Middle frontal gyrus (tissue), 1 donor: ENCODE results near the gene ARFGAP2.
A peak's percentile ranks its signal among the peaks of the same experiment; 100 is the strongest.
"Not testable (repeated sequence)": the region's sequence is repeated elsewhere in the genome, so short reads cannot be mapped to it uniquely, and the experiment has no call there.

Experiments
- DNase-seq: peaks from one replicate; pipeline ENCODE4 v3.0.0-alpha.2; 2015; ENCODE audit warnings: low spot score; ENCODE audit errors: extremely low spot score

Gene ARFGAP2

DNA sequence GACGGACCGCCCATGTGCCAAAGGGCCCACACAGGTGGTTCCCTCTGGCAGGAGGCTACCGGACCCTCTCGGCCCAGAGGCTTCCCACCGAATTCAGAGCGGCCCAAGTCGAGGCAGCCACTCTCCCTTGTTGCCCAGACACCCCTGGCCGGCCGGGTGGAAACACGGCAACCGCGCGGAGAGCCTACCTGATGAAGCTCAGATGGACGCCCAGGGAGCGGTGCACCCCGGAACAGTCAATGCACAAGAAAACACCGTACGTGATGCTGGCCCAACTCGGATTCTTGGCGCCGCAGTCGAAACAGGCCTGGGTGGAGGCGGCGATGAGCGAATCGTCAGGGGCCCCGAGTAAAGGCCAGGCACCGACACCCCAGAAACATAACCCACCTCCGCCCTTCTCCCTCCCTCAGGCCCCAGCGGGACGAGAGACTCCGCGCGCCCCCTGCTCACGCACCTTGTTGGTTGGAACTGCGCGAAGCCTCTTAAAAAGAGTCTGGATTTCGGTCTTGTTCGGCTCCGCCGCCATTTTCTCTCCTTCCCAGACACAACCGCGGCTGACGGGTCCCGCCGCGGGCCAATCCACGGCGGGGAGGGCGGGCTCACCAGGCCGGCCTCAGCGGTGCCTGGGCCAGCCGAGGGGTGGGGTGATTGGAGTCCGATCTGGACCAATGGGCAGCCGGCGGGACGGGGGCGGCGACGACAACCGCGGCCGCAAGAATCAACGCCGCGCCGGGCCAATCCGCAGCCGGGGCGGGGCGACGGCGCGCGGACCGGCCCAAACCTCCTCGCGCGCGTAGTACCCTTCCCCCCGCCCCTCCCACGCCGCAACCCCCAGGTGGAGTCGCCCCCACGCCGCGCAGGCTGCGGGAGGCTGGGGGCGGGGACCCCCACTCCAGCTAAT is at the start of gene ARFGAP2:
ARFGAP2 (minus strand) TSS at position 552 of the 901 bp plus-strand sequence; CDS start at position 526, 26 bp downstream.
- DNase-seq, result peak; percentile 92

DNA sequence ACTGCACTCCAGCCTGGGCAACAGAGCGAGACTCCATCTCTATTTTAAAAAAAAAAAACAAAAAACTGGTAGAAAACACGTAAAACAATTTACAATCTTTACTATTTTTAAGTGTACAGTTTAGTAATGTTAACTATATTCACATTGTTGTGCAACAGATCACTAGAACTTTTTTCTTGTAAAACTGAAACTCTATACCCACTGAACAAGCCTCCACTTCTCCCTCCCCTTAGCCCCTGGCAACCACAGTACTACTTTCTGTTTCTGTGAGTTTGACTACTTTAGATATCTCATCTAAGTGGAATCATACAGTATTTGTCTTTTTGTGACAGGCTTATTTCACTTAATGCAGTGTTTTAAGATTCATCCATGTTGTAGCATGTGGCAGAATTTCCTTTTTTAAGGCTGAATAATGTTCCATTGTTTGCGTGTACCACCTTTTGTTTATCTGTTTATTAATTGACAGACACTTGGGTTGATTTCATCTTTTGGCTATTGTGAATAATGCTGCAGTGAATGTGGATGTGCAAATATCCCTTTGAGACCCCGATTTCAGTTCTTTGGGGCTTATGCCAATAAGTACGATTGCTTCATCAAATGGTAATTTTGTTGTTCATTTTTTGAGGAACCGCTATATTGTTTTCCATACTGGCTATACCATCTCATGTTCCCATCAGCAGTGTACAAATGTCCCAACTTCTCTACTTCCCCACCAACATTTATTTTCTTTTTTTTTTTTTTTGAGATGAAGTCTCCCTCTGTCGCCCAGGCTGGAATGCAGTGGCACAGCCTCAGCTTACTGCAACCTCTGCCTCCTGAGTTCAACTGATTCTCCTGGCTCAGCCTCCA is 49.1 kb upstream of the ARFGAP2 start:
- DNase-seq, result no peak

DNA sequence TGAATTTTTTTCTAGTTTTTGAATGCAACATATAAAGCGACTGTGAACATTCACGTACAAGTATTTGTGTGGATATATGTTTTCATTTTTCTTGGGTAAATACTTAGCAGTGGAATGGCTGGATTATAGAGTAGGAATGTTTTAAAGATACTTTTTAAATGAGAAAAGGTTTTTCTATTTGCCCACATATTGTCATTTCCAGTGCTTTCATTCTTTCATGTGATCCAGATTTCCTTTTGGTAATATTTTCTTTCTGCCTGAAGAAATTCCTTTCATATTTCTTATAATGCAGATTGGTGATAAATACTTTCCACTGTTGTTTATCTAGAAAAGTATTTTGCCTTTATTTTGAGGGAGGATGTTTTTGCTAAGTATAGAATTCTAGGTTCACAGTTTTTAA is 46.0 kb upstream of the ARFGAP2 start:
- no peak for DNase-seq

- DNase-seq, result no peak
Measured at GRCh38 chr11:47220401-47220821, 43.7 kb upstream of the ARFGAP2 start.

- peak; percentile 18 for DNase-seq
Measured at GRCh38 chr11:47216121-47216798, 39.6 kb upstream of the ARFGAP2 start.

DNA sequence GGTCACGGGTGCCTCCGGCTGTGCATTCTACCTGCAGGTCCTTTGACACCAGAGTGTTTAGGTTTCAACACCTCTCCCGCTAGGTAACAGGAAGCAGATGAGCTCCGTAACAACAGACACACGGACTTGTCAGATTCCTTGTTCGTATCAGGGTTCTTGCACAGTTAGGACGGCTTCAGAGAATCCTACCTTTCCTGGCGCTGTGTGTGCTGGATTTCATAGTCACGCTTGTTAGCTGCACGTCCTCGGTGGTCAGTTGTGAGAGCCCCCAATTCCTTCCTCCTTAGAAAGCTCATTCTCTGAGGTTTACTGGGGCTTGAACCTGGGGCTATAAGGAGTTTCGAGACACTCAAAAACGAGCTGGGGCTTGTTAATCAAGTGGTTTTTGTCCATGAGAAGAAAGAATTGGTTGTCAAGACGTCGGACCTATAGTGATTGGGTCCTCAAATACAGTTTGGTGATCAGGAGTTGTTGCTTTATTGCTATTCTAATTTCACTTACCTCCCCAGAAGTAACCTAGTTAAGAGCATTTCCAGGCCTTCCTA is 38.8 kb upstream of the ARFGAP2 start:
- DNase-seq, result no peak

DNA sequence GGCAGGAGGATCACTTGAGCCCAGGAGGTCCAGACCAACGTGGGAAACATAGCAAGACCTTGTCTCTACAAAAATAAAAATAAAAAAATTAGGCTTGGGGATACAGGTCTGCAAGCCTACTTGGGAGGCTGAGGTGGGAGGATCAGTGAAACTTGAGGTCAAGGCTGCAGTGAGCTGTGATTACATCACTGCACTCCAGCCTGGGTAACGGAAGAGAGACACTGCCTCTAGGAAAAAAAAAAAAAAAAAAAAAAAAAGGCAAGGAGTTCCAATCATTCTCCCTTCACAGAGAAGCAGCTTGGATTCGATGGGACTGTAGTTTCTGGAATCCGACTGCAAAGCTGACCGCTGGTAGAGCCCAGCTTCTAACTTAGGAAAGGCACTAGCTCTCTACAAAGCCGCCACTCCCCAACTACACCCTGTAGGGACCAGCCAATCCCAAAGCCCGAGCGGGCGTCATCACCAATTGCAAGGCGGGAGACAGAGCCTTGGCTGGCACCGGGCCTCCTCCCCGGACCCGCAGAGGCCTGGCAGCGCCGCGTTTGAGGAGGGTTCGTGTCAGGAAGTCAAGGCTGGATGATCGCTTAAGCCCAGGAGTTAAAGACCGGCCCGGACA is 37.4 kb upstream of the ARFGAP2 start:
- peak; percentile 88 for DNase-seq

DNA sequence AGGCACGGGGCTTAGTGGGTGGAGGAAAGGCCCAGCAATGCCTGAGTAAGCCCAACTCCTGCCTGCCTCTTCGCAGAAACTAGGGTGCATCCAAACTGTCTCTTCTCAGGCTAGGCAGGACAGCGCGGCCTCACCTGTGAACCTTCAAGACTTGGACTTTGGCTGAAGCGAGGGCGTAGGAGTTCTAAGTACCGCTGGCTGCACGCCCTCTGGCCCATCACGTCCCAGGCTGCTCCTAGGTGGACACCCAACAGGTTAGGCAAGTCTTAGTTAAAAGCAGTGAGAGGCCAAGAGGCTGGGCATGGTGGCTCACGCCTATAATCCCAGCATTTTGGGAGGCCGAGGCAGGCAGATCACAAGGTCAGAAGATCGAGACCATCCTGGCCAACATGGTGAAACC is 36.3 kb upstream of the ARFGAP2 start:
- DNase-seq, result no peak

DNA sequence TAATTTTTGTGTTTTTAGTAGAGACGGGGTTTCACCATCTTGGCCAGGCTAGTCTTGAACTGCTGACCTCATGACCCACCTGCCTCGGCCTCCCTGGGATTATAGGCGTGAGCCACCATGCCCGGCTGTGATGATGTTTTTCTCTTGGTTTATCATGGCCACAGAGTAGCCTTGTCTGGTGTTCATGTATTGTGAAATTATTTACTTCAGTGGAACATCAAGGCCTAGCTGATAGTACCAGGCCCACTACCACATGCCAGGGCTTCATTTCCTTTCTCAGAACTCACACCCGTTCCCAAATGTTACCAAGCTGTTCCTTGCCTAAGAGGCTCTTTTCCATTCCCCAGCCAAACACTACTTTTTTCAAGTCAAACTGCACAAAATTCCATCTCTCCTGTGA is 31.9 kb upstream of the ARFGAP2 start:
- DNase-seq, result no peak

DNA sequence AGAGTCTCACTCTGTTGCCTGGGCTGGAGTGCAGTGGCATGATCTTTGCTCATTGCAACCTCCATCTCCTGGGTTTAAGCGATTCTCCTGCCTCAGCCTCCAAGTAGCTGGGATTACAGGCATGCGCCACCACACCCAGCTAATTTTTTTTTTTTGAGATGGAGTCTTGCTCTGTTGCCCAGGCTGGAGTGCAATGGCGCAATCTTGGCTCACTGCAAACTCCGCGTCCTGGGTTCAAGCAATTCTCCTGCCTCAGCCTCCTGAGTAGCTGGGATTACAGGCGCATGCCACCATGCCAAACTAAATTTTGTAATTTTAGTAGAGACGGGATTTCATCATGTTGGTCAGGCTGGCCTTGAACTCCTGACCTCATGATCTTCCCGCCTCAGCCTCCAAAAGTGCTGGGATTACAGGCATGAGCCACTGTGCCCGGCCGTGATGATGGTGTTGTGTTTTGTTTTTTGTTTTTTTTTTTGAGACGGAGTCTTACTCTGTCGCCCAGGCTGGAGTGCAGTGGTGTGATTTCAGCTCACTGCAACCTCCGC is 31.4 kb upstream of the ARFGAP2 start:
- DNase-seq, result not testable (repeated sequence)

- DNase-seq, result no peak
Measured at GRCh38 chr11:47207459-47207858, 30.8 kb upstream of the ARFGAP2 start.

- DNase-seq, result not testable (repeated sequence)
Measured at GRCh38 chr11:47206577-47206976, 29.9 kb upstream of the ARFGAP2 start.

DNA sequence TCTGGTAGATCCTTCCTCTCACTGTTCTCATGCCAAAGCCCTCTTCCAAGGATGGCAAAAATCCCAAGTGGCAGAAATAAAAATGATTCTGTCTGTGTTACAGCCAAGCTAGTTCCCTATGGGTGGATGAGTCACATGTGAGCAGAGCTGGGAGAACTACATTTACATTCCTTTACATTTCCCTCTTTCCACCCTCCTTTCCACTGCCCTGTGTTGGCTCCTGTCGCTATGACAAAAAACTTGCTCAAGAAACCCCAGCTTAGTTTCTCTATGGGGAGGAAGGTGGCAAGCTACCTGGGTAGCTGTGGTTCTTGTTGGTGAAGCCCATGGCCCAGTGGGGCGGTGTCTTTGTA is 27.9 kb upstream of the ARFGAP2 start:
- peak; percentile 52 for DNase-seq

DNA sequence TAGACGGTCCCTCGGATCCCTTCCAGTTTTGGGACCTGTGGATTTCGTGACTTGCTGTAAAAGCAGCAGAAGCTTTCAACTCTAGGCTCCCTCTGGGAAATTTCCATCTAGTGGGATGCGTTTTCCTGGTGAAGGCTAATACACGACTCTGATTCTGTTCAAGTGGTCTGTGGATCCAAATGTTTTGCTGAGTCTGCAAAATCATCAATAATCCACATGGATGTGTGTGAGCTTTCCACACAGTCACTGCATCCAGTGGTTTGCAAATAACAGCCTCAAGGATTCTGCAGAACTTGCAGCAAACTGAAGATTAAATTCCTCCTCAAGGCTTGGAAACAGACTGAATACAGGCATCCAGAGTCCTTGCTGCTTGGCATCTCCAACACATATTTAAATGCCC is 25.9 kb upstream of the ARFGAP2 start:
- no peak for DNase-seq

DNA sequence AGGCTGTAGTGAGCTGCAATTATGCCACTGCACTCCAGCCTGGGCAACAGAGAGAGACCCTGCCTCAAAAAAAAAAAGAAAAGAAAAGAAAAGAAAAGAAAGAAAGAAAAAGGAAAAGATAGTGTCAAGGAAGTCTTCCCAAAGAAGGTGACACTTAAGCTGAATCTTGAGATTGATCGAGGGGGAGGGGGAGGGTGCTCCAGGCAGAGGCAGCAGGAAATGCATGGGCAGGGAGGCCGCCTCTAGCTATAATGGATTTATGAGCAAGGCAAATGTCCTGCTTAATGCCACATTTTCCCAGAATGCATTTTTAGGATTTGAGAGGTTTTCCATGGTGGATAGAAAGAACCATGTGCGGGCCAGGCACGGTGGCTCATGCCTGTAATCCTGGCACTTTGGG is 24.3 kb upstream of the ARFGAP2 start:
- no peak for DNase-seq

GRCh38 chr11:47198161-47198560 is 21.5 kb upstream of the ARFGAP2 start:
- not testable (repeated sequence) for DNase-seq

- no peak for DNase-seq
Measured at GRCh38 chr11:47192111-47192510, 15.4 kb upstream of the ARFGAP2 start.

- DNase-seq, result not testable (repeated sequence)
Measured at GRCh38 chr11:47191137-47191536, 14.5 kb upstream of the ARFGAP2 start.

GRCh38 chr11:47189100-47189834 is 12.6 kb upstream of the ARFGAP2 start:
- no peak for DNase-seq

DNA sequence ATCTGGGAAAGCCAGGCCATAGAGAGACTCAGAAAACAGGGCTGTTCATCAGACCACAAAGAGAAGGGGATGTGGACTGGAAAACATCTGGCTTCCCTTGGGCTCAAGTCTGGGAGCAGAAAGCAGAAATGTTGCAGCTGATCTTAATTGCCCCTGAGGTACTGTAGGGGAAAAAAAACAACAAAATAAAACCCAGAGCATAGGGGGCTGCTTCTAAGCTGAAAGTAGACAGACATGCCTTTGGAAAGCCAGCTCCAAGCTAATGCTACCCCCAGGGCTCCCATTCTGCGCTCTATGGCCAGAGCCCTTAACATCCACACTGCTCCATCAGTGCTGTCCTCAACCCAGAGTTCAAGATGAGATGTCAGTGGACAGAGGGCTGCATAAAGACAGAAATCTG is 11.6 kb upstream of the ARFGAP2 start:
- no peak for DNase-seq
